ENCODE data around the gene FXR2. TPM values are rescaled to one million over a fixed set of nuclear protein-coding genes. Genes with fewer than 3 reads are reported as not detected.

Gene FXR2
- total RNA-seq, 1 experiment from 2014 or later: 49.7 TPM

- Histone ChIP-seq H3K27ac (ENCODE audit: low read depth, low read length) (no peak overlapping the region), H3K9ac (ENCODE audit: low read length) (no peak overlapping the region), H3K4me3 (replicated peaks in 1 of 2; ENCODE audit: low read depth in 1 of 2, low read length in 2 of 2) (no peak overlapping the region), H3K36me3 (ENCODE audit: control insufficient read depth in 1 of 2, insufficient read depth in 2 of 2, low read length in 2 of 2) (peaks cover 55 to 57% of the 10 kb centered on the region in 2 experiments; a peak in 3 of 4 replicates), H3K9me2 (ENCODE audit: insufficient read depth) (no peaks in the 10 kb centered on the region), H3K9me3 (ENCODE audit: control insufficient read depth in 1 of 2, insufficient read depth in 1 of 2, low read depth in 1 of 2, low read length in 2 of 2) (no peaks in the 10 kb centered on the region), H3K79me2 (ENCODE audit: insufficient read depth, low read length) (no peaks in the 10 kb centered on the region), H4K20me1 (ENCODE audit: insufficient read depth) (no peaks in the 10 kb centered on the region), H2AFZ (ENCODE audit: low read depth, low read length, poor library complexity, severe bottlenecking) (no peak overlapping the region), H3K4me2 (ENCODE audit: low read length) (no peak overlapping the region), H3K27me3 (ENCODE audit: insufficient read depth, low read length) (no peaks in the 10 kb centered on the region), H3K4me1 (ENCODE audit: control insufficient read depth in 1 of 2, insufficient read depth in 2 of 2, low read length in 2 of 2) (peaks cover 0 to 14% of the 10 kb centered on the region in 2 experiments; a peak in 2 of 4 replicates)
- intact Hi-C loops (cut with micrococcal nuclease): no loop called here
- ChIA-PET CTCF (no interaction called here), POLR2A (no interaction called here), RAD21 (ENCODE audit: low non-redundant PET in 1 of 2, low total read pairs in 2 of 2, uncharacterized antibody in 2 of 2, unreplicated experiment in 2 of 2) (no interaction called here)
- no peak for TF ChIP-seq POLR2AphosphoS5 (IDR thresholded peaks at IDR 0.05; ENCODE audit: low read depth, low read length)
- no peak for TF ChIP-seq SIN3A (IDR thresholded peaks at IDR 0.05; ENCODE audit: low read depth)
- TF ChIP-seq ZNF274 (IDR thresholded peaks at IDR 0.05; ENCODE audit: low read depth, low read length): no peak
- TF ChIP-seq ELF1 (IDR thresholded peaks at IDR 0.05; ENCODE audit: borderline replicate concordance, low read depth): no peak
- no peak for TF ChIP-seq CTCF (IDR thresholded peaks at IDR 0.05 in 2 of 3, conservative IDR thresholded peaks at IDR 0.05 in 1 of 3; ENCODE audit: borderline replicate concordance in 1 of 3, insufficient read depth in 1 of 3, low read depth in 2 of 3, low read length in 2 of 3)
- no peak for TF ChIP-seq FOSL1 (IDR thresholded peaks at IDR 0.05; ENCODE audit: low read depth)
- no peak for TF ChIP-seq CBX3 (IDR thresholded peaks at IDR 0.05; ENCODE audit: low read depth)
- TF ChIP-seq MAX (IDR thresholded peaks at IDR 0.05): no peak
- no peak for TF ChIP-seq ATF3 (IDR thresholded peaks at IDR 0.05)
- TF ChIP-seq ZBTB33 (IDR thresholded peaks at IDR 0.05; ENCODE audit: extremely low read depth, insufficient replicate concordance, low read length): no peak
- TF ChIP-seq POLR2A (IDR thresholded peaks at IDR 0.05; ENCODE audit: borderline replicate concordance, extremely low read depth, insufficient read depth, insufficient read length): no peak
- no peak for TF ChIP-seq JUND (IDR thresholded peaks at IDR 0.05)
- no peak for TF ChIP-seq EZH2 (IDR thresholded peaks at IDR 0.05)
- no peak for TF ChIP-seq TCF7L2 (IDR thresholded peaks at IDR 0.05; ENCODE audit: borderline replicate concordance, extremely low read depth, insufficient read depth, insufficient read length)
- TF ChIP-seq REST (IDR thresholded peaks at IDR 0.05; ENCODE audit: low read depth): no peak
- no peak for TF ChIP-seq CEBPB (IDR thresholded peaks at IDR 0.05; ENCODE audit: low read depth)
- TF ChIP-seq YY1 (IDR thresholded peaks at IDR 0.05; ENCODE audit: extremely low read depth, insufficient replicate concordance, low read depth, low read length): no peak
- no peak for TF ChIP-seq ZFX (IDR thresholded peaks at IDR 0.05)
- DNase-seq (ENCODE audit: low read depth, low spot score) (no peak), ATAC-seq (no peak)
- no TSS peak for BruUV-seq (replicated peaks)
These were observed 22.2 kb downstream of the FXR2 start for GRCh38 chr17:7592422-7593021.
